Muscle of leg (tissue), 11 donors: Measurements from ENCODE around the gene ADGRA1. TPM values are rescaled to one million over a fixed set of nuclear protein-coding genes. Genes with fewer than 3 reads are reported as not detected.
"Not testable (repeated sequence)": the region's sequence is repeated elsewhere in the genome, so short reads cannot be mapped to it uniquely, and the experiment has no call there.

Source experiments
- DNase-seq: peaks from one replicate; pipeline ENCODE4 v3.0.0; 2013
- H3K27ac ChIP-seq: one replicate; pipeline ENCODE4 v1.5.1; 2013; ENCODE audit warnings: mild to moderate bottlenecking, low read length, control low read depth
- H3K27me3 ChIP-seq: one replicate; pipeline ENCODE4 v1.6.1; 2013; ENCODE audit warnings: low read length; ENCODE audit not compliant: control insufficient read depth, insufficient read depth
- H3K36me3 ChIP-seq: one replicate; pipeline ENCODE4 v1.6.1; 2013; ENCODE audit warnings: low read length; ENCODE audit not compliant: control insufficient read depth, insufficient read depth
- H3K4me1 ChIP-seq: one replicate; pipeline ENCODE4 v1.6.1; 2013; ENCODE audit warnings: low read length; ENCODE audit not compliant: control insufficient read depth, insufficient read depth
- H3K4me3 ChIP-seq: one replicate; pipeline ENCODE4 v1.5.1; 2013; ENCODE audit warnings: low read length, control low read depth
- H3K9me3 ChIP-seq: replicated peaks from 2 replicates; pipeline ENCODE4 v1.6.1; 2013; ENCODE audit warnings: low read depth, low read length; ENCODE audit not compliant: control insufficient read depth
- WGBS: methylation state at CpG from one replicate; pipeline ENCODE4 v1.1.5; 2013; ENCODE audit warnings: missing lambda C conversion rate; ENCODE audit not compliant: insufficient coverage; 5-methylcytosine and 5-hydroxymethylcytosine counted together
- polyA plus RNA-seq, 8 donors: library from polyadenylated mRNA; unstranded; fragments of 120-200 nt; gene quantifications; one replicate each; pipeline versions ENCODE4 v1.2.1 to v1.2.3, GENCODE V29; 2013; ENCODE audit warnings: inconsistent platforms in 1 of 8, low replicate concordance in 1 of 8; ENCODE audit not compliant: insufficient read length in 8 of 8, insufficient read depth in 1 of 8
- total RNA-seq: library from RNA; stranded (reverse); fragments of 120-200 nt; gene quantifications from one replicate; pipeline ENCODE4 v1.2.4, GENCODE V29; 2013

Gene ADGRA1
- total and polyA plus RNA-seq, 9 donors = 0.80 to 3.5 (median 2.9) TPM

DNA sequence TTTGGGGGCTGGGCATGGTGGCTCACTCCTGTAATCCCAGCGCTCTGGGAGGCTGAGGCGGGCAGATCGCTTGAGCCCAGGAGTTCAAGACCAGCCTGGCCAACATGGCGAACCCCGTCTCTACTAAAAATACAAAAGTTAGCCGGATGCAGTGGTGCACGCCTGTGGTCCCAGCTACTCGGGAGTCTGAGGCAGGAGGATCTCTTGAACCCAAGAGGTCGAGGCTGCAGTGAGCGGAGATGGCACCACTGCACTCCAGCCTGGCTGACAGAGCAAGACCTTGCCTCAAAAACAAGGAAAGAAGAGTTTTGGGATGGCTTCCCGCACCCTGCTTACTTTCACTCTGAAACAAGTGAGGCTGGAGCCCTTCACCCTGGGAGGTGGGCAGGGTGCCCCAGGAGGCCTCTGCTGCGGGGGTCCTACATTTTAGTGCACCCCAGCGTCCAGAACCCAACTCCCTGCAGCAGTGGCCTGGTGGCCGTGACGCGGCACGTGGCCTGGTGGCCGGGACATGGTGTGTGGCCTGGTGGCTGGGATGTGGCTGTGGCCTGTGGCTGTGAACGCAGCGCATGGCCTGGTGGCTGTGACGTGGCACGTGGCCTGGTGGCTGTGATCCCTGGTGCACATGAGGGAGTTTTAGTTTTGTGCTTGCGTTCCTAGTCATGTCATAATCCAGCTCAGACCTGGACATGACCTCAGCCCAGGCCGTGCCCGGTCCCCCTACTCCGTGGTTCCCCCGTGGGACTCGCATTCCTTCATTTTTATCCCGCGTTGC lies 81.6 kb downstream of the ADGRA1 start:
- Histone ChIP-seq H3K27me3 (peaks cover 20% of the 10 kb centered on the region), H3K9me3 (no peaks in the 10 kb centered on the region), H3K36me3 (no peaks in the 10 kb centered on the region)

DNA sequence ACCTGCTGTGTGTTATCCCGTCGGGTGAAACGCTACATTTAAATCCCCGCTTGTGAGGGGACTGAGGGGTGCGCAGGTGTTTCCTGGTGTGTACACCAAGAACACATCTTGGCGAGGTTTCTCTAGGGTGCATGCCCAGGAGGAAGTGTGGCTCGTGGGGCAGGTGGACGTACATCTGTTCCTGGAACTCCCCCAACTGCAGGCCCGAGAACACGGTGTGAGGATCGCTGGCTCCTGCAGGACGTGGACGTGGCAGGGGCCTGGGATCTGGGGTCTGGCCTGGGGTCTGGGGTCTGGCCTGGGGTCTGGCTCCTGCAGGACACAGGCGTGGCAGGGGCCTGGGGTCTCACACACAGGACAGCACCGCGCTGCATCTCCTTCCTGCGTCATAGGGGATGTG lies 82.4 kb downstream of the ADGRA1 start:
- peaks cover 16% of the 10 kb centered on the region for H3K27me3 ChIP-seq
- WGBS = 77% methylated on average over 13 of the region's 17 CpGs

More for the DNA sequence above, 81.6 kb downstream of the ADGRA1 start:
- Histone ChIP-seq H3K4me3 (no peak overlapping the region), H3K4me1 (peaks cover 24% of the 10 kb centered on the region), H3K27ac (no peak overlapping the region)
- no peak for DNase-seq
- 91% methylated on average over 28 of the region's 30 CpGs for WGBS

DNA sequence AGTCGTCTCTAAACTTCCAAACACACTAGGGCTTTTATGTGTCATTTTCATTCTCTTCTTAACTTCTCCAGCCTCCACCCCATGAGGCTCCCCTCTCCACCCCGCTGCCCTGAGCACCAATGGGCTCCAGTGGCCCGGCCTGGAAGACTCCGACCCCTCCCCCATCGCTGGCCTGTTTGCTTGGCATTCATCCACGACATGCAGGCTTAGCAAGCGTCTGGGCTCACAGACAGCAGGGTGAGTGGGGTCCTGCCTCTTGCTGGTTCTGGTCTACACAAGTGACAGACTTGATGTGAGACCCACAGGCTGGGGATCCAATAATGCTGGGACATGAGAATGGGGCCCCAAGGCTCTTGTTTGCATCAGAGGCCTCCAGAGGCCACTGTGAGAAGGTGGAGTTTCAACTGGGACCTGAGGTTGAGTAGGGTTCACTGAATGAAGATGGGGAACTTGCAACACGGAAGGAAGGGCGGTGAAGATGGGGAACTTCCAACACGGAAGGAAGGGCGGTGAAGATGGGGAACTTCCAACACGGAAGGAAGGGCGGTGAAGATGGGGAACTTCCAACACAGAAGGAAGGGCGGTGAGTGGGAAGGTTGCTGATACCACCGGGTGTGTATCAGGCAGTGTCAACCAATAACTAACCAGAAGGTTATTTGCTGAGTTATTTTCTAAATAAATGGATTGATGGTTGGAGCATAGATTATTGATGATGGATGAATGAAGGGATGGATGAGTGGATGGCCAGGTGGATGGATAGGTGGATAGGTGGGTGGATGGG lies 86.3 kb downstream of the ADGRA1 start:
- H3K27ac ChIP-seq = no peak overlapping the region
- peaks cover 11% of the 10 kb centered on the region for H3K27me3 ChIP-seq
- WGBS = 86% methylated on average over 15 of the region's 15 CpGs
- H3K9me3 ChIP-seq = no peaks in the 10 kb centered on the region
- H3K36me3 ChIP-seq = no peaks in the 10 kb centered on the region
- no peaks in the 10 kb centered on the region for H3K4me1 ChIP-seq
- H3K4me3 ChIP-seq = no peak overlapping the region
- no peak for DNase-seq

More for the DNA sequence above, 82.4 kb downstream of the ADGRA1 start:
- Histone ChIP-seq H3K27ac (no peak overlapping the region), H3K9me3 (no peaks in the 10 kb centered on the region), H3K4me1 (peaks cover 17% of the 10 kb centered on the region), H3K4me3 (no peak overlapping the region), H3K36me3 (no peaks in the 10 kb centered on the region)
- DNase-seq = no peak

DNA sequence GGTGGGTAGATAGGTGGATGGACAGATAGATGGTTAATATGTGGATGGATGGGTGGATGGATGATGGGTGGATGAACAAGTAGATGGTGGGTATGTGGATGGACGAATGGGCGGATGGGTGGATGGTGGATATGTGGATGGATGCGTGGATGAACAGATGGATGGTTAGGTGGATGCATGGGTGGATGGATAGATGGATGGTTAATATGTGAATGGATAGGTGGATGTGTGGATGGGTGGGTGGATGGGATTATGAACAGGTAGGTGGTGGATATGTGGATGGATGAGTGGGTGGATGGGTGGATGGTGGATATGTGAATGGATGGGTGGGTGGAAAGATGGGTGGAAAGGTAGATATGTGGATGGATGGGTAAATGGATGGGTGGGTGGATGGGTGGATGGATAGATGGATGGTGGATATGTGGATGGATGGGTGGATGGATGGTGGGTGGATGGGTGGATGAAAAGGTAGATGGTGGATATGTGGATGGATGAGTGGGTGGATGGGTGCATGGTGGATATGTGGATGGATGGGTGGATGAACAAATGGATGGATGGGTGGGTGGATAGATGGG lies 87.1 kb downstream of the ADGRA1 start:
- no peaks in the 10 kb centered on the region for H3K4me1 ChIP-seq
- no peaks in the 10 kb centered on the region for H3K36me3 ChIP-seq
- 67% methylated on average over 3 of the region's 3 CpGs for WGBS
- DNase-seq = no peak
- H3K27ac ChIP-seq = no peak overlapping the region
- no peaks in the 10 kb centered on the region for H3K9me3 ChIP-seq
- peaks cover 10% of the 10 kb centered on the region for H3K27me3 ChIP-seq
- no peak overlapping the region for H3K4me3 ChIP-seq

DNA sequence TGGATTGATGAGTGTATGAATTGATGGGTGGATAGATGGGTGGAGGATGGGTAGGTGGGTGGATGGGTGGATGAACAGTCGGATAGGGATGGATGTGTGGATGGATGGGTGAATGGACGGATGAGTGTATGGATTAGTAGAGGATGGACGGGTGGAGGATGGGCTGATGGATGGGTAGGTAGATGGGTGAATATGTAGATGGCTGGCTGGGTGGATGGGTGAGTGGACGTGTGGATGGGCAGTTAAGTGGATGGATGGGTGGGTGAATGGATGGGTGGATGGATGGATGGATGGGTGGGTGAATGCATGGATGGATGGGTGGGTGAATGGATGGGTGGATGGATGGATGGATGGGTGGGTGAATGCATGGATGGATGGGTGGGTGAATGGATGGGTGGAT lies 87.9 kb downstream of the ADGRA1 start:
- WGBS = 91% methylated on average over 4 of the region's 4 CpGs
- H3K27me3 ChIP-seq, H3K4me1 ChIP-seq: not testable (repeated sequence)

DNA sequence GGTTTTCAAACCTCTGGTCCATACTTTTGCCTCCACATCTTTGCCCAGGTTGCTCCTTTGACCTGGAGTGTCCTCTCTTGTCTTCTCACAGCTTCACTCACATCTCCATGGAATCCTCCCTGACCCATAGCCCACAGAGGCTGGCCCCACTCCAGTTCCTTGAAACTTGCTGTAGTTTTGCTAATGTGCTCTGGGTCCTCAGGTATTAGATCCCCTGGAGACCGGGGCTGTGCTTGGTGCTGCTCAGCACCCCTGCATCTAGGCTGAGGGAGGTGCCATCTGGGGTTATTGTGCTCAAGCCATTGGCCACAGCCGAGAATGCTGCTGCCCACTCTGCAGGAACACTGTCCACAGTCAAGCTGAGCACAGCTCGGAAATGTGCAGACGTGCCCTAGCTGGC lies 88.8 kb downstream of the ADGRA1 start:
- DNase-seq = no peak
- Histone ChIP-seq H3K4me3 (no peak overlapping the region), H3K36me3 (no peaks in the 10 kb centered on the region), H3K9me3 (no peaks in the 10 kb centered on the region), H3K27me3 (peaks cover 7% of the 10 kb centered on the region), H3K4me1 (no peaks in the 10 kb centered on the region), H3K27ac (no peak overlapping the region)
- WGBS = 83% methylated on average over 4 of the region's 4 CpGs

More for the DNA sequence above, 87.9 kb downstream of the ADGRA1 start:
- not testable (repeated sequence) for H3K4me3 ChIP-seq, H3K27ac ChIP-seq, H3K36me3 ChIP-seq, H3K9me3 ChIP-seq, DNase-seq

DNA sequence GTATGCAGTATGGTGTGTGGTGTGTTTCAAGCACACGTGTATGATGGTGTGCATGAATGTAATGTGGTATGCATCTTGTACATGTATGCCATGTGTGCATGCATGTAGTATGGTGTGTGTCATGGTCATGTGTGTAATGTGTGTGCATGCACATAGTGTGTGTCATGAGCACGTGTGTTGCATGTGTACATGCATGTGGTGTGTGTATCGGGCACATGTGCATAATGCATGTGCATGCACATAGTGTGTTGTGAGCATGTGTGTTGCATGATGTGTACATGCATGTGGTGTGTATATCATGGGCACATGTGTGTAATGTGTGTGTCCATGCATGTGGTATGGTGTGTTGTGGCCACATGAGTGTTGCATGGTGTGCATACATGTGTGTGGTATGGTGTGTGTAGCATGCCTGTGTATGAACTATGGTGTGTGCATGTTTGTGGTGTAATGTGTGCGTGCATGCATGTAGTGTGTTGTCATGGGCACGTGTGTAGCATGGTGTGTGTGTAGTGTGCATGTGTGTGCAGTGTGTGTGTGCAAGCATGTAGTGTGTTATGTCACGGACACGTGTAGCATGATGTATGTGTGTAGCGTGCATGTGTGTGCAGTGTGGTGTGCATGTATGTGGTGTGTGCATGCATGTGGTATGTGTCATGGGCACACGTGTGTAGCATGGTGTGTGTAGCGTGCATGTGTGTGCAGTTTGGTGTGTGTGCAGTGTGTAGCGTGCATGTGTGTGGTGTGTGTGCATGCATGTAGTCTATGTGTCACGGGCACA lies 89.8 kb downstream of the ADGRA1 start:
- no peak for DNase-seq
- WGBS = 90% methylated on average over 12 of the region's 12 CpGs
- no peaks in the 10 kb centered on the region for H3K9me3 ChIP-seq
- H3K4me1 ChIP-seq = no peaks in the 10 kb centered on the region
- H3K36me3 ChIP-seq = no peaks in the 10 kb centered on the region
- no peak overlapping the region for H3K4me3 ChIP-seq
- H3K27me3 ChIP-seq = peaks cover 7% of the 10 kb centered on the region
- H3K27ac ChIP-seq = no peak overlapping the region

DNA sequence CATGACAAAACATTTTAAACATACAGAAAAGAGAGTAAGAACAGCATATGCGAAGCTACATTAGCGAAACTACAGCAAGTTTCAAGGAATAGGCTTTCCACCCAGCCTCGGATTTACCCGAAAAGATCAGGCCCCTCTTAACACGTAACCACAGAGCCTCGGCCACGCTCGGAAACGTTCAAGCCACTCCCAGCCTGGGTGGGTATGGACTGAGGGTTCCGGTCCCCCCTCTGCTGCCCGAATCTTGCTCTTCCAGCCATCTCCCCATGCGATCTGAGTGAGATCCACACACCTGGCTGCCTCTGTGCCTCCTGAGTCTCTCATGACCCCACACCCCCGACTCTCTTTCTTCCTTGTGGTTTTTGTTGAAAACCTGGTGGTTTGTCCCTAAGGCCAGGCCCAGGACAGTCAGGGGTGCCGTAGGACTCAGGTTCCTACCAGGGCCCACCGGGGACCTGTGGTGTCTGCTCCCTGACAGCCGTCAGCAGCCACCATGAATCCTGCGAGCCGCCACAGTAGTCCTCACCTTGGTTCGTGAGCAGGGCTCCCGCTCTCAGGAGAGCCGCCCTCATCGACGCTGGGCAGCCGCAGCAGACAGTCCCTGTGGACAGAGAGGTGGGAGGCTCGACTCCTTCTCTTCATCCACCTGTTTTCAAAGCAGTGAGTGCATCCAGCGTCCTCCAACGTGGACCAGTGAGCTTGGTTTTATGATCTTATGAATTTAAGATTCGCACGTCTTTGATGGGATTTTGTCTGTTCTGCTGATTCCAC lies 90.8 kb downstream of the ADGRA1 start:
- H3K4me3 ChIP-seq = no peak overlapping the region
- no peak overlapping the region for H3K27ac ChIP-seq
- H3K36me3 ChIP-seq = no peaks in the 10 kb centered on the region
- H3K4me1 ChIP-seq = no peaks in the 10 kb centered on the region
- WGBS = 87% methylated on average over 16 of the region's 29 CpGs
- H3K9me3 ChIP-seq = no peaks in the 10 kb centered on the region
- peaks cover 5% of the 10 kb centered on the region for H3K27me3 ChIP-seq
- no peak for DNase-seq

DNA sequence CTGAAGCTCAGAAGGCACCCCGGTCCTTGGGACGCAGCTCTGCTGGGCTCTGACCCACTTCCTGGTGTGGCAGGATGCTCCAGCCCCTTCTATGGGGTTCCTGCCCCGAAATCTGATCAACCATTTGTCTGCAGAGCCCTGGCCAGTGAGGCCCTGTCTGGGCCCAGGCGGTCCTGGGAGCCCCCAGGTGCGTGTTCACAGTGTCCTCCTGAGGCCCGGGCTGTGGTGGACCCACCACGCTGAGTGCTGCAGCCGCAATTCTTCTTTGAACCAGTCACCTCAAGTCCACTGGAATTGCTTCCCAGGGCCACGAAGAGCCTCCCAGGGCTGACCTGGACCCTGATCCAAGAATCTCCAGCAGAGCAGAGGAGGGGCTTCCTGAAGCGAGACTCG lies 91.4 kb downstream of the ADGRA1 start:
- Histone ChIP-seq H3K4me1 (no peaks in the 10 kb centered on the region), H3K27ac (no peak overlapping the region), H3K4me3 (no peak overlapping the region), H3K9me3 (no peaks in the 10 kb centered on the region), H3K27me3 (peaks cover 5% of the 10 kb centered on the region), H3K36me3 (no peaks in the 10 kb centered on the region)
- 78% methylated on average over 7 of the region's 11 CpGs for WGBS
- no peak for DNase-seq
